Stomach (tissue), 4 donors: ENCODE measurements around the gene AGTR1.

Experiments used
- POLR2AphosphoS5 ChIP-seq, 3 donors: sonication (generic); formaldehyde crosslinking; IDR thresholded peaks; one replicate each; pipeline ENCODE4 v1.6.1; 2016; ENCODE audit warnings: antibody characterized with exemption in 3 of 3
- TF ChIP-seq, protein P1 (sequence below), 7 experiments: fragments of 450-650 bp in 4 of 7; fragments of 200-600 bp in 3 of 7; sonication (generic) in 3 of 7; IDR thresholded peaks; one replicate each; pipeline ENCODE4 v1.5.1; 2016 to 2019; ENCODE audit warnings: antibody characterized with exemption in 7 of 7, control low read depth in 2 of 7, mild to moderate bottlenecking in 1 of 7

DNA sequence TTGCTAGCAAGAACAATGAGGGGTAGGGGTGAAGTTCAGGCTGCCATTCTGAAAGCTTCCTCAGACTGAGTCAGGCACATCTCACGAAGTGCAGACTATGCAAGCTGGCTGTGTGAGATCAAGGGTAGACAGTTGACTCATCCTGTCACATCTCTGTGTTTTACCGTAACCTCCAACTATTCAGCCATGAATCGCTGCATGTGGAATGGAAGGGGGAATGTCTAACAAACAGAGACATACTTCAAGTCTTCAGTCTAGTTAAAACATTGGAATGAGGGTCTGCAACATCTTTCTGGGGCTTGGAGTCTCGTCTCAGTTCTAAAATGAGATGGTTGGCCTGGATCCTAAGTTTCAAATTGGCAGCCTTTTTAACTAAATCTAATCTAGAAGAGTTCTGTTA, 25.9 kb downstream of the AGTR1 start:
- TF ChIP-seq, protein P1, sequence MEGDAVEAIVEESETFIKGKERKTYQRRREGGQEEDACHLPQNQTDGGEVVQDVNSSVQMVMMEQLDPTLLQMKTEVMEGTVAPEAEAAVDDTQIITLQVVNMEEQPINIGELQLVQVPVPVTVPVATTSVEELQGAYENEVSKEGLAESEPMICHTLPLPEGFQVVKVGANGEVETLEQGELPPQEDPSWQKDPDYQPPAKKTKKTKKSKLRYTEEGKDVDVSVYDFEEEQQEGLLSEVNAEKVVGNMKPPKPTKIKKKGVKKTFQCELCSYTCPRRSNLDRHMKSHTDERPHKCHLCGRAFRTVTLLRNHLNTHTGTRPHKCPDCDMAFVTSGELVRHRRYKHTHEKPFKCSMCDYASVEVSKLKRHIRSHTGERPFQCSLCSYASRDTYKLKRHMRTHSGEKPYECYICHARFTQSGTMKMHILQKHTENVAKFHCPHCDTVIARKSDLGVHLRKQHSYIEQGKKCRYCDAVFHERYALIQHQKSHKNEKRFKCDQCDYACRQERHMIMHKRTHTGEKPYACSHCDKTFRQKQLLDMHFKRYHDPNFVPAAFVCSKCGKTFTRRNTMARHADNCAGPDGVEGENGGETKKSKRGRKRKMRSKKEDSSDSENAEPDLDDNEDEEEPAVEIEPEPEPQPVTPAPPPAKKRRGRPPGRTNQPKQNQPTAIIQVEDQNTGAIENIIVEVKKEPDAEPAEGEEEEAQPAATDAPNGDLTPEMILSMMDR (IDR thresholded peaks at IDR 0.05), result no peak
- no peak for TF ChIP-seq POLR2AphosphoS5 (IDR thresholded peaks at IDR 0.05)
